MCF 10A (cell line): ENCODE measurements around the gene SATL1. TPM values are rescaled to one million over a fixed set of nuclear protein-coding genes. Genes with fewer than 3 reads are reported as not detected.
"Not testable (repeated sequence)": the region's sequence is repeated elsewhere in the genome, so short reads cannot be mapped to it uniquely, and the experiment has no call there.

Experiments
- BruUV-seq: library from RNA; stranded (reverse); fragments of 400-500 nt; replicated peaks from 2 replicates; lab custom pipeline; 2021; lab: Mats Ljungman, UMichigan
- CTCF ChIA-PET: fragments of 300-600 bp; sonication (Branson Sonifier 250); formaldehyde crosslinking; extraction: SDS; loops from one replicate; lab custom pipeline; 2021; ENCODE audit warnings: antibody characterized with exemption, inconsistent platforms; lab: Yijun Ruan, JAX
- POLR2A ChIA-PET: fragments of 300-600, 350-650 bp; sonication (Branson Sonifier 250); formaldehyde crosslinking; extraction: SDS; loops from one replicate; lab custom pipeline; 2020; ENCODE audit warnings: antibody characterized with exemption, inconsistent platforms; lab: Yijun Ruan, JAX
- DNase-seq: peaks from one replicate; pipeline ENCODE4 v3.0.0-alpha.2; 2018; ENCODE audit not compliant: unreplicated experiment
- H3K27ac Mint-ChIP-seq: one replicate; pipeline ENCODE4 v1.8.0; 2022; ENCODE audit warnings: mild to moderate bottlenecking, low read depth, mixed read lengths; ENCODE audit not compliant: unreplicated experiment
- H3K27me3 Mint-ChIP-seq: one replicate; pipeline ENCODE4 v1.8.0; 2022; ENCODE audit warnings: mixed read lengths; ENCODE audit not compliant: insufficient read depth, unreplicated experiment
- H3K36me3 Mint-ChIP-seq: one replicate; pipeline ENCODE4 v1.8.0; 2022; ENCODE audit warnings: mild to moderate bottlenecking, moderate library complexity, mixed read lengths; ENCODE audit not compliant: insufficient read depth, unreplicated experiment
- H3K4me1 Mint-ChIP-seq: one replicate; pipeline ENCODE4 v1.8.0; 2022; ENCODE audit warnings: mixed read lengths; ENCODE audit not compliant: insufficient read depth, unreplicated experiment
- H3K4me3 Mint-ChIP-seq: one replicate; pipeline ENCODE4 v1.8.0; 2022; ENCODE audit warnings: mild to moderate bottlenecking, moderate library complexity, mixed read lengths; ENCODE audit not compliant: unreplicated experiment
- H3K9me3 Mint-ChIP-seq: one replicate; pipeline ENCODE4 v1.8.0; 2022; ENCODE audit warnings: mixed read lengths; ENCODE audit not compliant: unreplicated experiment
- CTCF ChIP-seq: fragments of 200-600 bp; IDR thresholded peaks from one replicate; pipeline ENCODE4 v1.8.0; 2022; ENCODE audit warnings: antibody characterized with exemption, mild to moderate bottlenecking; ENCODE audit not compliant: unreplicated experiment
- intact Hi-C: fragments of 100-400 bp; cut with micrococcal nuclease; formaldehyde crosslinking; loops from 2 replicates; pipeline ENCODE4 v1.14.1; 2022
- total RNA-seq: library from RNA; stranded (reverse); gene quantifications from 2 replicates; pipeline ENCODE4 v1.2.3, GENCODE V29; 2022

The SATL1 gene
- total RNA-seq, 1 experiment from 2014 or later: not detected

DNA sequence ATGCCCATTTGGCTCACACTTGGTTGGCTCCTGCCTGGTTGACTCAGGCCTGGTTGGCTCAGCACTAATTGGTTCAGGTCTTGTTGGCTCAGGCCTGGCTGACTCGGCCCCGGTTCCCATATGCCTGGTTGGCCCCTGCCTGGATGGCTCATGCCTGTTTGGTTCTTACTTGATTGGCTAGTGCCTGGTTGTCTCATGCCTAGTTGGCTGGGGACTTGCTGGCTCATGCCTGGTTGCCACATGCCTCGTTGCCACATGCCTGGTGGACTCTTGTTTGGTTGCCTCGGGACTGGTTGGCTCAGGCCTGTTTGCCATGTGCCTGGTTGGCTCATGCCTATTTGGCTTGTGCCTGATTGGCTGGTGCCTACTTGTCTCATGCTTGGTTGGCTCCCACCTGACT, 136.2 kb downstream of the SATL1 start:
- Mint-ChIP-seq H3K9me3 (no peaks in the 10 kb centered on the region), H3K4me3 (no peak overlapping the region), H3K4me1 (no peaks in the 10 kb centered on the region), H3K27ac (no peak overlapping the region), H3K36me3 (no peaks in the 10 kb centered on the region), H3K27me3 (no peaks in the 10 kb centered on the region)
- intact Hi-C loops: no loop called here
- POLR2A ChIA-PET: no interaction called here
- no peak for TF ChIP-seq CTCF
- DNase-seq: peak; percentile 15
- no TSS peak for BruUV-seq
- CTCF ChIA-PET: no interaction called here

DNA sequence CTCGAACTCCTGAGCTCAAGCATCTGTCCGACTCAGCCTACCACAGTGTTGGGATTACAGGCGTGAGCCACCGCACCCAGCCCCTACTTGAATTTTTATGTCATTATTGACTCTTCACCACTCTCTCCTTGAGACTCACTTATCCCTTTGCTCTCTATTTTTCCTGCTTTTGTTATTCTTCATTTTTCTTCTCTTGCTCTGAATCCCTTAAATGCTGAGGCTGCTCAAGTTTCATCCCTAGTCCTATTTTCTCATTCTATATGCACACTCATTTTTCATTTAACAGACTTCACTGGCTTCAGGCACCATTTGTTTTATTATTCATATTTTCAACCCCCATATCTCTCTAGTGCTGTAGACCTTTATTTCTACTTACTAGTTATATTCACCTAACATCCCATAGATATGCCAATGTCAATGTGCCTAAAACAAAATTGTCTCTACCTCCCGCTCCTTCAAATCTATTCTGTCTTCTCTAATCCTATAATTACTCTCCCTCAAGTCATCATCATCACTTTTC, 154.2 kb downstream of the SATL1 start:
- intact Hi-C loops: loop anchor here (10.0 kb wide), 1 partner anchor 455 kb away; no protein-coding TSS in a partner anchor
- TF ChIP-seq CTCF: no peak
- BruUV-seq: no TSS peak
- Mint-ChIP-seq H3K36me3 (peaks cover 17% of the 10 kb centered on the region), H3K4me1 (no peaks in the 10 kb centered on the region), H3K27ac (no peak overlapping the region), H3K4me3 (no peak overlapping the region), H3K27me3 (peaks cover 35% of the 10 kb centered on the region), H3K9me3 (no peaks in the 10 kb centered on the region)
- DNase-seq: no peak
- CTCF ChIA-PET: interaction anchor here (0.6 to 1.8 kb wide), 2 partner anchors 21 to 130 kb away, joined by 3 to 7 read pairs; no protein-coding TSS in a partner anchor
- POLR2A ChIA-PET: no interaction called here

- intact Hi-C loops: loop anchor here (10.0 kb wide), 1 partner anchor 460 kb away; no protein-coding TSS in a partner anchor
- POLR2A ChIA-PET: no interaction called here
Observed at GRCh38 chrX:85084770-85085393, 158.7 kb downstream of the SATL1 start.

DNA sequence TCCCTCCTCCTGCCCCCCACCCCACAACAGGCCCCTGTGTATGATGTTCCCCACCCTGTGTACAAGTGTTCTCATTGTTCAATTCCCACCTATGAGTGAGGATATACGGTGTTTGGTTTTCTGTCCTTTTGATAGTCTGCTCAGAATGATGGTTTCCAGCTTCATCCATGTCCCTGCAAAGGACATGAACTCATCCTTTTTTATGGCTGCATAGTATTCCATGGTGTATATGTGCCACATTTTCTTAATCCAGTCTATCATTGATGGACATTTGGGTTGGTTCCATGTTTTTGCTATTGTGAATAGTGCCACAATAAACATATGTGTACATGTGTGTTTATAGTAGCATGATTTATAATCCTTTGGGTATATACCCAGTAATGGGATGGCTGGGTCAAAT, 166.3 kb downstream of the SATL1 start:
- H3K27me3 Mint-ChIP-seq, H3K4me3 Mint-ChIP-seq, DNase-seq, H3K27ac Mint-ChIP-seq, H3K9me3 Mint-ChIP-seq, intact Hi-C loops, BruUV-seq, POLR2A ChIA-PET, CTCF ChIA-PET, H3K4me1 Mint-ChIP-seq: not testable (repeated sequence)
- peaks cover 19% of the 10 kb centered on the region for H3K36me3 Mint-ChIP-seq

More at GRCh38 chrX:85084770-85085393, 158.7 kb downstream of the SATL1 start:
- BruUV-seq: no TSS peak
- CTCF ChIA-PET: interaction anchor here (0.6 to 1.7 kb wide), 16 partner anchors 9 to 1037 kb away, joined by 3 to 10 read pairs (median 4); no protein-coding TSS in a partner anchor
- Mint-ChIP-seq H3K27me3 (peaks cover 23% of the 10 kb centered on the region), H3K4me3 (no peak overlapping the region), H3K9me3 (no peaks in the 10 kb centered on the region), H3K4me1 (no peaks in the 10 kb centered on the region), H3K36me3 (peaks cover 23% of the 10 kb centered on the region), H3K27ac (no peak overlapping the region)
- TF ChIP-seq CTCF: peak; percentile 76
- peak; percentile 44 for DNase-seq
